Spleen (tissue), 11 donors: ENCODE results near the gene ZFP30. TPM values are rescaled to one million over a fixed set of nuclear protein-coding genes. Genes with fewer than 3 reads are reported as not detected.

ENCODE experiments used
- DNase-seq: peaks from one replicate; pipeline ENCODE4 v3.0.0-alpha.2; 2020
- H3K27ac ChIP-seq, 8 donors: fragments of 200-600 bp; sonication (generic) in 7 of 8; 1 replicate in 4 of 8; 2 replicates in 4 of 8; pipeline versions ENCODE4 v1.5.0 to v1.8.0; 2016 to 2021; ENCODE audit warnings: inconsistent platforms in 4 of 8, mild to moderate bottlenecking in 4 of 8, moderate library complexity in 1 of 8
- H3K27me3 ChIP-seq, 7 donors: fragments of 200-600 bp; sonication (generic) in 6 of 7; replicated peaks in 1 of 7; 1 replicate in 4 of 7; 2 replicates in 3 of 7; pipeline versions ENCODE4 v1.5.0 to v1.8.0; 2016 to 2021; ENCODE audit warnings: inconsistent platforms in 3 of 7, mild to moderate bottlenecking in 1 of 7
- H3K36me3 ChIP-seq, 6 donors: fragments of 200-600 bp; sonication (generic) in 5 of 6; 1 replicate in 4 of 6; 2 replicates in 2 of 6; pipeline versions ENCODE4 v1.5.0 to v1.8.0; 2016 to 2021; ENCODE audit warnings: inconsistent platforms in 2 of 6
- H3K4me1 ChIP-seq, 6 donors: fragments of 200-600 bp; sonication (generic) in 5 of 6; 1 replicate in 3 of 6; 2 replicates in 3 of 6; pipeline versions ENCODE4 v1.5.0 to v1.8.0; 2016 to 2021; ENCODE audit warnings: inconsistent platforms in 3 of 6
- H3K4me3 ChIP-seq, 8 donors: fragments of 200-600 bp; sonication (generic) in 7 of 8; 1 replicate in 4 of 8; 2 replicates in 4 of 8; pipeline versions ENCODE4 v1.5.0 to v1.8.0; 2016 to 2021; ENCODE audit warnings: inconsistent platforms in 4 of 8, mild to moderate bottlenecking in 4 of 8, moderate library complexity in 2 of 8
- H3K9me3 ChIP-seq, 8 donors: fragments of 200-600 bp; sonication (generic) in 7 of 8; 1 replicate in 4 of 8; 2 replicates in 4 of 8; pipeline versions ENCODE4 v1.5.0 to v1.8.0; 2016 to 2021; ENCODE audit warnings: inconsistent platforms in 4 of 8
- POLR2A ChIP-seq, 3 donors: fragments of 450-650 bp; IDR thresholded peaks; one replicate each; pipeline ENCODE4 v1.5.1; 2017; ENCODE audit warnings: antibody characterized with exemption in 3 of 3, mild to moderate bottlenecking in 1 of 3
- POLR2AphosphoS5 ChIP-seq, 3 donors: sonication (generic); formaldehyde crosslinking; IDR thresholded peaks; one replicate each; pipeline ENCODE4 v1.5.1; 2017; ENCODE audit warnings: antibody characterized with exemption in 3 of 3
- WGBS, 5 donors: extraction: QIAGEN DNeasy Blood & Tissue Kit in 3 of 5; methylation state at CpG; one replicate each; pipeline versions ENCODE4 v1.1.5 to v1.1.7; 2013 to 2018; 5-methylcytosine and 5-hydroxymethylcytosine counted together
- intact Hi-C: fragments of 100-400 bp; cut with DNase I; formaldehyde crosslinking; loops from one replicate; pipeline ENCODE4 v1.15.0; 2023; ENCODE audit warnings: low total_unique reads
- polyA plus RNA-seq, 3 donors: library from polyadenylated mRNA; stranded (reverse); fragments of 200-250 nt; gene quantifications; one replicate each; pipeline ENCODE4 v1.2.1, GENCODE V29; 2013
- small RNA-seq, 4 donors: library from RNA; depleted of rRNA; stranded (forward); fragments of <200 nt; gene quantifications; one replicate each; pipeline ENCODE3, GENCODE V24; 2016
- total RNA-seq, 7 donors: library from RNA; depleted of rRNA in 3 of 7; stranded (reverse); fragments of >200 nt in 3 of 7; fragmentation: NEBNext Ultra II Directional in 4 of 7; extraction: Animal tissue kit (Norgen Biotek cat#: 25700) in 4 of 7; gene quantifications; one replicate each; pipeline versions ENCODE4 v1.1.0 to v1.2.1, GENCODE V29; 2016 to 2021
- TF ChIP-seq, protein P1 (sequence below), 11 experiments: fragments of 200-600 bp in 7 of 11; fragments of 450-650 bp in 4 of 11; sonication (generic) in 4 of 11; IDR thresholded peaks in 8 of 11; conservative IDR thresholded peaks in 3 of 11; 1 replicate in 7 of 11; 2 replicates in 4 of 11; pipeline versions ENCODE4 v1.4.0 to v1.8.0; 2016 to 2021; ENCODE audit warnings: antibody characterized with exemption in 11 of 11, inconsistent platforms in 4 of 11, mild to moderate bottlenecking in 1 of 11
- donor health status: healthy with polysubstance abuse.
- donor health status: DM: no; HTN: no; CAD: no; lungs with moderate emphysema.
- donor health status: DM: no; HTN: no; CAD: no.
- donor health status: Bipolar disorder and iron deficiency.
- donor health status: healthy.
- donor health status: DM: no; HTN: no; CAD: no.
- donor health status: DM: yes; HTN: yes; CAD: no.

The ZFP30 gene
- total and polyA plus RNA-seq, 10 donors, result 2.7 to 14.8 (median 11.3) TPM

DNA sequence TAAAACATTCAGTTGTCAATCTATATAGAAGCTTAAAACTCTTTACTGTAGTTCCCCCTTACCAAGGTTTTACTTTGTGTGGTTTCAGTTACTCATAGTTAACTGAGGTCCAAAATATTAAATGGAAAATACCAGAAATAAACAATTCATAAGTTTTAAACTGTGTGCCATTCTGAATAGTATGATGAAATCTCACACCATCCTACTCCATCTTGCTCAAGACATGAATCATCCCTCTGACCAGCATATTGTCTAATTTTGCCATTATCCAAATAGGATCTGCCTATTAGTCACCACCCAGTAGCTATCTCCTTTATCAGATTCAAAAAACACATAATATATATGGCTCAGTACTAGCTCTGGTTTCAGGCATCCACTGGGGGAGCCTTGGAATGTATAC, 83.1 kb downstream of the ZFP30 start:
- no peak overlapping the region for H3K4me3 ChIP-seq
- H3K9me3 ChIP-seq, result peaks cover 0 to 47% (median 0%) of the 10 kb centered on the region in 8 donors
- peaks cover 0 to 64% (median 21%) of the 10 kb centered on the region in 6 donors for H3K36me3 ChIP-seq
- no peak for DNase-seq
- H3K4me1 ChIP-seq, result no peaks in the 10 kb centered on the region
- H3K27me3 ChIP-seq, result no peaks in the 10 kb centered on the region
- TF ChIP-seq, protein P1, sequence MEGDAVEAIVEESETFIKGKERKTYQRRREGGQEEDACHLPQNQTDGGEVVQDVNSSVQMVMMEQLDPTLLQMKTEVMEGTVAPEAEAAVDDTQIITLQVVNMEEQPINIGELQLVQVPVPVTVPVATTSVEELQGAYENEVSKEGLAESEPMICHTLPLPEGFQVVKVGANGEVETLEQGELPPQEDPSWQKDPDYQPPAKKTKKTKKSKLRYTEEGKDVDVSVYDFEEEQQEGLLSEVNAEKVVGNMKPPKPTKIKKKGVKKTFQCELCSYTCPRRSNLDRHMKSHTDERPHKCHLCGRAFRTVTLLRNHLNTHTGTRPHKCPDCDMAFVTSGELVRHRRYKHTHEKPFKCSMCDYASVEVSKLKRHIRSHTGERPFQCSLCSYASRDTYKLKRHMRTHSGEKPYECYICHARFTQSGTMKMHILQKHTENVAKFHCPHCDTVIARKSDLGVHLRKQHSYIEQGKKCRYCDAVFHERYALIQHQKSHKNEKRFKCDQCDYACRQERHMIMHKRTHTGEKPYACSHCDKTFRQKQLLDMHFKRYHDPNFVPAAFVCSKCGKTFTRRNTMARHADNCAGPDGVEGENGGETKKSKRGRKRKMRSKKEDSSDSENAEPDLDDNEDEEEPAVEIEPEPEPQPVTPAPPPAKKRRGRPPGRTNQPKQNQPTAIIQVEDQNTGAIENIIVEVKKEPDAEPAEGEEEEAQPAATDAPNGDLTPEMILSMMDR (IDR thresholded peaks at IDR 0.05 in 8 of 11, conservative IDR thresholded peaks at IDR 0.05 in 3 of 11), result no peak
- no peak for TF ChIP-seq POLR2A (IDR thresholded peaks at IDR 0.05)
- TF ChIP-seq POLR2AphosphoS5 (IDR thresholded peaks at IDR 0.05), result no peak
- intact Hi-C loops, result no loop called here
- no peak overlapping the region for H3K27ac ChIP-seq

DNA sequence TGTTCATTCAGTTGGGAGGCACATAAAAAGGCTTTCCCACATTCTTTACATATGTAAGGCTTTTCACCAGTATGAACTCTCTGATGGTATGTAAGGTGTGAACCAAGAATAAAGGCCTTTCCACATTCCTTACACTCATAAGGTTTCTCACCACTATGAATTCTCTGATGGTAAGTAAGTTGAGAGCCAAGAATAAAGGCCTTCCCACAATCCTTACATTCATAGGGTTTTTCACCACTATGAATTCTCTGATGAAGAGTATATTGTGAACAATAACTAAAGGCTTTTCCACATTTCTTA, 89.9 kb downstream of the ZFP30 start:
- no peak for TF ChIP-seq POLR2A (IDR thresholded peaks at IDR 0.05)
- no peak for TF ChIP-seq POLR2AphosphoS5 (IDR thresholded peaks at IDR 0.05)
- TF ChIP-seq, protein P1 (IDR thresholded peaks at IDR 0.05 in 8 of 11, conservative IDR thresholded peaks at IDR 0.05 in 3 of 11), result no peak
- no peak overlapping the region for H3K4me3 ChIP-seq
- peaks cover 0 to 93% (median 0%) of the 10 kb centered on the region in 8 donors for H3K9me3 ChIP-seq
- H3K36me3 ChIP-seq, result peaks cover 22 to 67% (median 37%) of the 10 kb centered on the region in 6 donors
- no peak for DNase-seq
- intact Hi-C loops, result no loop called here
- H3K4me1 ChIP-seq, result no peaks in the 10 kb centered on the region
- no peak overlapping the region for H3K27ac ChIP-seq
- no peaks in the 10 kb centered on the region for H3K27me3 ChIP-seq

DNA sequence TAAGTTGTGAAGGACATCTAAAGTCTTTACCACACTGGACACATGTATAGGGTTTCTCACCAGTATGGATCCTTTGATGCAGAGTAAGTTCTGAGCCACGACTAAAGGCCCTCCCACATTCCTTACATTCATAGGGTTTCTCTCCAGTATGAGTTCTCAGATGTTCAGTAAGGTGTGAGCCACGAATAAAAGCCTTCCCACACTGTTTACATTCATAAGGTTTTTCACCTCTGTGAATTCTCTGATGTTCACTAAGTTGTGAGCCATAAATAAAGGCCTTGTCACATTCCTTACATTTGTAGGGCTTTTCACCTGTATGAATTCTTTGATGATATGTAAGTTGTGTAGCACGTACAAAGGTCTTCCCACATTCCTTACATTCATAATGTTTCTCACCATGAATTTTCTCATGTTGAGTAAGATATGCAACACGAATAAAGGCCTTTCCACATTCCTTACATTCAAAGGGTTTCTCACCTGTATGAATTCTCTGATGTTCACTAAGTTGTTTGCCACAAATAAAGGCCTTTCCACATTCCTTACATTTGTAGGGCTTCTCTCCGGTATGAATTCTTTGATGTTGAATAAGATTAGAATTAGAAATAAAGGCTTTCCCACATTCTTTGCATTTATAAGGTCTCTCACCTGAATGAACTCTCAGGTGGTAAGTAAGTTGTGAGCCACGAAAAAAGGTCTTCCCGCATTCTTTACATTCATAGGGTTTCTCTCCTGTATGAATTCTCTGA, 90.5 kb downstream of the ZFP30 start:
- Histone ChIP-seq H3K27me3 (no peaks in the 10 kb centered on the region), H3K9me3 (peaks cover 0 to 92% (median 0%) of the 10 kb centered on the region in 8 donors), H3K27ac (no peak overlapping the region), H3K4me1 (no peaks in the 10 kb centered on the region), H3K36me3 (peaks cover 21 to 66% (median 39%) of the 10 kb centered on the region in 6 donors), H3K4me3 (no peak overlapping the region)
- intact Hi-C loops, result no loop called here
- TF ChIP-seq, protein P1 (IDR thresholded peaks at IDR 0.05 in 8 of 11, conservative IDR thresholded peaks at IDR 0.05 in 3 of 11), result no peak
- no peak for TF ChIP-seq POLR2AphosphoS5 (IDR thresholded peaks at IDR 0.05)
- 87 to 94% (median 92%) methylated on average over 7 of the region's 7 CpGs for WGBS, 5 donors
- no peak for DNase-seq

Small RNA genes lying within 50 kb of the gene (small RNA-seq; reads per million reads assigned to genes)
- 0 reads per million in 4 donors for gene SELENOKP1

Other genes with a start within 250 kb of the ZFP30 start
- gene ZNF569, start 188.0 kb downstream of the ZFP30 start, total RNA-seq, result 1 to 10 TPM; 5.4 to 7.8 (median 7.0) TPM
- gene ZNF569, start 188.0 kb downstream of the ZFP30 start, polyA plus RNA-seq, result 1 to 10 TPM; 2.7 to 2.9 (median 2.8) TPM
- 10 to 100 TPM in 2 of 7 donors, 1 to 10 TPM in 5; 4.4 to 14.7 (median 8.3) TPM for gene ZNF570, start 186.1 kb downstream of the ZFP30 start, total RNA-seq
- gene ZNF570, start 186.1 kb downstream of the ZFP30 start, polyA plus RNA-seq, result 1 to 10 TPM; 1.3 to 1.6 (median 1.6) TPM
- 1 to 10 TPM; 4.4 to 8.5 (median 7.6) TPM for gene ZNF793, start 148.5 kb downstream of the ZFP30 start, total RNA-seq
- 1 to 10 TPM; 2.2 to 2.3 (median 2.3) TPM for gene ZNF793, start 148.5 kb downstream of the ZFP30 start, polyA plus RNA-seq
- 1 to 10 TPM; 4.7 to 9.4 (median 6.9) TPM for gene ZNF571, start 60.7 kb downstream of the ZFP30 start, total RNA-seq
- 1 to 10 TPM; 2.2 to 3.0 (median 2.7) TPM for gene ZNF571, start 60.7 kb downstream of the ZFP30 start, polyA plus RNA-seq
- 1 to 10 TPM; 4.7 to 9.8 (median 6.8) TPM for gene ZNF540, start 60.6 kb downstream of the ZFP30 start, total RNA-seq
- gene ZNF540, start 60.6 kb downstream of the ZFP30 start, polyA plus RNA-seq, result 1 to 10 TPM; 3.8 to 4.8 (median 4.0) TPM
- 10 to 100 TPM in 1 of 7 donors, 1 to 10 TPM in 6; 3.4 to 10.3 (median 7.0) TPM for gene ZNF607, start 64.3 kb upstream of the ZFP30 start, total RNA-seq
- gene ZNF607, start 64.3 kb upstream of the ZFP30 start, polyA plus RNA-seq, result 1 to 10 TPM; 2.7 to 3.0 (median 2.8) TPM
- gene ZNF573, start 124.1 kb upstream of the ZFP30 start, total RNA-seq, result 10 to 100 TPM in 6 of 7 donors, 1 to 10 TPM in 1; 9.1 to 23.4 (median 20.0) TPM
- 1 to 10 TPM in 2 of 3 donors, under 1 TPM in 1; 0.50 to 2.0 (median 1.3) TPM for gene ZNF573, start 124.1 kb upstream of the ZFP30 start, polyA plus RNA-seq